ENCODE measurements around the gene MRGPRF. TPM values are rescaled to one million over a fixed set of nuclear protein-coding genes. Genes with fewer than 3 reads are reported as not detected.
A peak's percentile ranks its signal among the peaks of the same experiment; 100 is the strongest.

The MRGPRF gene
- total RNA-seq, 1 experiment from 2014 or later, result not detected

DNA sequence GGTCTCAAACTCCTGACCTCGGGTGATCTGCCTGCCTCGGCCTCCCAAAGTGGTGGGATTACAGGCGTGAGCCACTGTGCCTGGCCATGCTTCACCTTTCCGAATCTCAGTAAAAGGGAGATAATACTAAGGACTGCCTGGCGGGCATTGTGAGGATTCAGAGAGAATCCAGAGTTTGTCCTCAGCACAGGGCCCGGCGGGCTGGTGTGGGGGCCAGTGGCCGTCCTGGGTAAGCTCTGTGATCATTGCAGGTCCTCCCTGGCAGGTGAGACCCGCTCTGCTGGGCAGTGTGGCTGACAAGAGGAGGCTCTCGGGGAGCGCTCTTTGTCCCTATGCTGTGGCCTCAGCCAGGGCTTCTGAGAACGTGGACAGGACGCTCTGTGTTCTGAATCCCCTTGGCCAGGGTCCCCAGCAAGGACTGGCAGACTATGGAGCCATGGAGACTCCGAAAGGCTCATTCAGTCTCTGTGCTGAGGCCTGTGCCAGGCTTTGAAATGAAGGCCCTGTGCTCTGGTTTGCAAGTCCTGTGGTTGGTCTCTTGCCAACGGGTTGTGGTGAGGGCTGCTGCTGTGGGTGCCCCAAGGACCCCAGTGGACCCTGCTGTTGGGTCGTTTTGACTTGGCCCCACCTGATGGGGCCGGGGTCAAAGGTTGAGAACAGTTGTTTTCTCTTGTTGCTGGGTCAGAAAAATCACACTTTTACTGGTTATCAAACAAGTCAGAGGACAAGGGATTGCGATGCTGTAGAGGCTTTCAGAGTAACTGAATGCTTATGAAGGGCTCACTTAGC lies 37.7 kb upstream of the MRGPRF start:
- DNase-seq (ENCODE audit: low read depth), result no peak

- DNase-seq (ENCODE audit: low read depth), result no peak
Measured at GRCh38 chr11:69049490-69049867, 36.4 kb upstream of the MRGPRF start.

DNA sequence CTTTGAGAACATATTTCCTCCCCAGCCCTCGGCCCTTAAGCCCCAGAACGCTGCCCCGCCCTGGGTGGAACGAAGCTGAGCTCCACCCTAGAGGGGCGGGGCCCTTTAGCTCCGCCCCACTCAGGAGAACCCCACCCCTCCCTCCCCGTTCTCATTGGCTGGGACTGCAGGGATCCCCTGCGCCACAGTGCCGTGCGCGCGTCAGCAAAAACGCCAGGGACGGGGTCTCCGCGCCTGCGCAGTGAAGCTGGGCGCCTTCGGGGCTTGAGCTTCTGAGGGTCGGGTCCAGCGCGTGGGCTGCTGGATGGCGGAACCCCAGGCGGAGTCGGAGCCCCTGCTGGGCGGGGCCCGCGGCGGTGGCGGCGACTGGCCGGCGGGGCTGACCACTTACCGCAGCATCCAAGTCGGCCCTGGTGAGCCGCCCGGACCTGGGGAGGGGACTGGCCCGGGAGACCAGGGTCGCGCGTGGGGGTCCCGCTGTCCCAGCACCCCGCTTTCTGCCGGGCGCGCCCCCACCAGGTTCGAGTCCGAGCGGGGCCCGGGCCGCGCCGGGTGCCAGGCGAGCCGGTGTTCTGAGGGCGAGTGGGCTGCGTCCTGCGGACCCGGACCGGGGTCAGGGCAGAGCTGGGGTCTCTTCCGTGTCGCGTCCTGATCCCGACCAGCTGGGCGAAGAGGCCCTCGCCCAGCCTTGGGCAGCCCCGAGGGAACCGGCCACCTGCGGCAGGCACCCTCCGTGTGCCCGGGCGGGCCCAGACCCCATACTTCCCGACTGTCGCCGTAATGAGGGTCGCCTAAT lies 35.8 kb upstream of the MRGPRF start, which contains the start of gene TPCN2:
Gene TPCN2 (plus strand): TSS at position 239 of the 796 bp plus-strand sequence. CDS start 66 bp downstream, at position 305.
- DNase-seq (ENCODE audit: low read depth), result peak; percentile 93

GRCh38 chr11:69048031-69048693 lies 35.1 kb upstream of the MRGPRF start:
- DNase-seq (ENCODE audit: low read depth), result no peak

- peak; percentile 67 for DNase-seq (ENCODE audit: low read depth)
Measured at GRCh38 chr11:69044111-69045013, 31.3 kb upstream of the MRGPRF start.

DNA sequence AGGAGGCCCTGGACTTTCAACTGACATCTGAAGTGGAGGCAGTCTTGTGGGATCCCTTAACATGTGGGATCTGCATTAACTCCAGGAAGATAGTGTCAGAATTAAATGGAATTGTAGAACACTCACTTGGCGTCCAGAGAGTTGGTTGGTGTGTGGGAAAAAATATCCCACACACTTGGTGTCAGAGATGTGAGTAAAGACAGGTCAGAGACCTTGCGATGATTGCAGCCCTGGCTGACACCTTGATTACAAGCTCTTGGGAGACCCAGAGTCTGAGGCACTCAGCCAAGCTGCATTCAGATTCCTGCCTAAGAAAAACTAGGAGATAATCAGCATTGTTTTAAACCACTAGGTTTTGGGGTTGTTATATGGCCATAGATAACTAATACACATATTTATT lies 28.5 kb upstream of the MRGPRF start:
- no peak for DNase-seq (ENCODE audit: low read depth)

- peak; percentile 62 for DNase-seq (ENCODE audit: low read depth)
Measured at GRCh38 chr11:69040581-69041260, 27.7 kb upstream of the MRGPRF start.

DNA sequence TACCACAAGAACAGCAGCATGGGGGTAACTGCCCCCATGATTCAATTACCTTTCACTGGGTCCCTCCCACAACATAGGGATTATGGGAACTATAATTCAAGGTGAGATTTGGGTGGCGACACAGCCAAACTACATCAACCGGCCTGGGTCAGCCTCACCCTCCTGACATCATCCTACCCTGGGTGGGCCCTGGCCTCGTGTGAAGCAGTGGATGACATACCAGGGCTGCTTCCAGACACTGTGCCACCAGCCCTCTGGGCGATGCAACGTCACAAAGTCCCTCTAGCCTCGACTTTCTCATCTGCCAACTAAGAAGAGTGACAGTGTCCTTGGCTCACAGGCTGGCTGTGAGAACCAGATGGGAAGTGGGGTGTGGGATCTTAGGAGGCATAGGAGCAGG lies 27.0 kb upstream of the MRGPRF start:
- DNase-seq (ENCODE audit: low read depth), result no peak

- DNase-seq (ENCODE audit: low read depth), result no peak
Measured at GRCh38 chr11:69039501-69039900, 26.5 kb upstream of the MRGPRF start.

DNA sequence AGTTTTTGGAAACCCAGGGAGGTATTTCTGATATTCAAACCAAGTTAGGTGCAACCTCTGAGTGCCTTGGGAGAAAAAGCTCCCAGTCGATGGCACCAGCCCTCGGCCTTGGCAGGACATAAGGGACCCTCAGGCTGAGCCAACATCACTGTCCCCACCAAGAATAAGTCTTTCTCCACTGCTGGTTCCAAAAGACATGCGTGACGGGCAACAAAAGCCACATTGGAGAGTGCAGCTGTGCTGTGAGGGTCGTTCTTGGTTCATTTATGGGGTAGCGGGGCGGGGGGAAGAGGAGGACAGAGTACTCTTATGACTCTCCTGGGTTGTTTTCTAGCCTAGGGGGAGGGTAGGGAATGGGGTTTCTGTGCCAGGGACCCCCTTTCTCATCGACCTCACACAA lies 24.5 kb upstream of the MRGPRF start:
- no peak for DNase-seq (ENCODE audit: low read depth)

DNA sequence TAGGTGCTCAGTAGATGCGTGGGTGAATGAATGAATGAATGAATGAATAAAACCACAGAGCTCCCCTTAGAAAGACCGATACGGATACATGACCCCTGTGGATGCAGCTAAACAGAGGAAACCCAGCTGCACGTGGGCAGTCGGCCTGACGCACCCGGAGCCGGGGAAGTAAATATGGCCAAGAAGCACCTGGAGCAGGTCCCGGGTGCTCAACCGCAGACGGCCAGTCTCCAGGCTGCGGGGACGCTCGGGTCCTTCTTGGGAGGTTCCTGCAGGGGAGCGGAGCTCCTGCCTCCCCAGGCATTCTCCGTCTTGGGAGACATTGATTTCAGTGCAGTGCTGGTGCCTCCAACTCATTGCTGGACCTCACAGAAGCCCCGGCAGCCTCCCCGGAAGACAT lies 24.0 kb upstream of the MRGPRF start:
- no peak for DNase-seq (ENCODE audit: low read depth)

DNA sequence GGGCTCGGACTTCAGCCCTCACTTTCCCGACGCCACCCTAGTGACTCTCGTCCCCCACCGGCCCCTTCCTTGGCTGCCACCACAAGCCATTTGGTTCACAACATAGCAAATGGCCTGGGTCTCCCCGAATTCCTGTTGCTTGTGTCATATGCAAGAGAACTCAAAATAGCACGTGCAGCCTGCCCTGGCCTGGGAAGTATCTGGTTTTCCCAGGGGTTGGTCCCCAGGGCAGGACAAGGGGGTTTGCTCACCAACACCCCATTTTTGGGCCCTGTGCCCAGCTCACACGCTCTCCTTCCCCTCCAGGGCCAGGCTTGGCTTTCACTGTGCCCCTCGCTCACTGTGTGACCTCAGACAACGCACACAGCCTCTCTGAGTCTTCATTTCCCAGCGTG lies 22.9 kb upstream of the MRGPRF start:
- no peak for DNase-seq (ENCODE audit: low read depth)

DNA sequence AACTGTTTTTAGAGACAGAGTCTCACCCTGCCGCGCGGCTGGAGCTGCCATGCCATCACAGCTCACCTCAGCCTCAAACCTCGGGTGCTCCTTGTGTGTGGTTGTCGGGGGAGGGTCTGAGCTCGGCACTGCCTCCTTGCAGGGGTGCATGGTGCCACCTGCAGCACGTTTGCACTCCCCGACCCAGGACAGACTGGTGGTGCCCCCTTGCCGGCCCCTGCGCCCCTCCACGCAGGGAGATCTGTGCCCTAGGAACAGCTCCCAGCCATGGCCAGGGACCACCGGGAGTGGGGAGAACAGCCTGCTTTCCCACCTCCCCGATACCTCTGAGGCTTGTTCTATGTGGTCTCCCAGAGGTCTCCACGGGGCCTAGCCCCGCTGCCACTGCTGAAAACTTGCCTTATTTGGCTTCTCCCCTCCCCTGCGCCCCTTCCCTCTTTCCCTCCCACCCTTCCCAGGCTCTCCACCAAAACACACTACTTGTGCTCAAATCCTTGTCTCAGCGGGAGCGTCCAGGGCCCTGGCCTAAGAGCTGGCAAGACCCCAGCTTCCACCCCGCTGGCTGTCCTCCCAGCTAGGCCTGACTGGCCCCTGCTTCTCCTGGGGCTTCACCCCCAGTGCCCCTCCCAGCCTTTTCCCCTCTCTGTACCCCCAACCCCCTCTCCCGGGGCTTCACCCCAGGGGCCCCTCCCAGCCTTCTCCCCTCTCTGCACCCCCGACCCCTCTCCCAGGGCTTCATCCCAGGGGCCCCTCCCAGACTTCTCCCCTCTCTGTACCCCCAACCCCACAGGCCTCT lies 22.3 kb upstream of the MRGPRF start:
- DNase-seq (ENCODE audit: low read depth), result no peak

DNA sequence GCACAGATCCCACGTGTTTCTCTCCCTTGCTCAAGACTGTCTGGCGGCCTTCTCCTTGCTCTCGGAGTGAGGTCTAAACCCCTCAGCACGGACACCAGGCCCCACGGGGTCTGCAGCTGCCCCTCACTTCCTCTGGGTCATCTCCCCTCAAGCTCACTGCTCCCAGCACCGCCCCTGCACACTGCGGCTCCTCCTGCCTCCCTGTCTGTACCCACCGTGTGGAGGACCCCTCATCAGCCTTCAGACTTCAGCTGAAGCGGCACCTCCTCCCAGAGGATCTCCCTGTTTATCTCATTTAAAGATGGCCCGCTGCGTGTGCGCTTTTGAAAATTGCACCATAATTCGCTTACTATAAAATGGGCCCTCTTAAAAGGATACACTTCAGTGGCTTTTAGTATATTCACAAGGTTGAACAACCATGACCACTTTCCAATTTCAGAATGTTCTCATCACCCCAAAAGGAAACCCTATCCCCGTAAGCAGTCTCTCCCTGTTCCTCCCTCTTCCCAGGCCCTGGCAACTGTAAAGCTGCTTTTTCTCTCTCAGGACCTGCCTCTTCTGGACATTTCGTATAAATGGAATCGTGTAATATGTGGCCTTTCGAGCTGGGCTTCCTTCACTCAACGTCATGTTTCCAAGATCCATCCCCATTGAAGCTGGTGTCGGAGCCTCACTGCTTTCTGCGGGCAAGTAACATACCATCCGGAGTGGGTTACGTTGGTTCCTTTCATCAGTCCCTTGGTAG lies 21.2 kb upstream of the MRGPRF start:
- DNase-seq (ENCODE audit: low read depth), result no peak

GRCh38 chr11:69033431-69033830 lies 20.4 kb upstream of the MRGPRF start:
- no peak for DNase-seq (ENCODE audit: low read depth)

GRCh38 chr11:69032833-69033232 lies 19.8 kb upstream of the MRGPRF start:
- no peak for DNase-seq (ENCODE audit: low read depth)

GRCh38 chr11:69030301-69030700 lies 17.3 kb upstream of the MRGPRF start:
- DNase-seq (ENCODE audit: low read depth), result no peak

- DNase-seq (ENCODE audit: low read depth), result no peak
Measured at GRCh38 chr11:69027704-69028372, 14.8 kb upstream of the MRGPRF start.

- no peak for DNase-seq (ENCODE audit: low read depth)
Measured at GRCh38 chr11:69024509-69024908, 11.5 kb upstream of the MRGPRF start.
